ENCODE measurements around the gene PFKL.

The PFKL gene

GRCh38 chr21:44299458-44300261 is at the start of gene PFKL:
PFKL (plus strand) TSS chr21:44300053; CDS start chr21:44300106, 53 bp downstream.
- DNase-seq (ENCODE audit: low spot score): peak; percentile 42

- peak; percentile 81 for DNase-seq (ENCODE audit: low spot score)
These were observed 45.8 kb upstream of the PFKL start for GRCh38 chr21:44253832-44254710.

GRCh38 chr21:44255511-44255981 is 44.3 kb upstream of the PFKL start:
- DNase-seq (ENCODE audit: low spot score): no peak

DNA sequence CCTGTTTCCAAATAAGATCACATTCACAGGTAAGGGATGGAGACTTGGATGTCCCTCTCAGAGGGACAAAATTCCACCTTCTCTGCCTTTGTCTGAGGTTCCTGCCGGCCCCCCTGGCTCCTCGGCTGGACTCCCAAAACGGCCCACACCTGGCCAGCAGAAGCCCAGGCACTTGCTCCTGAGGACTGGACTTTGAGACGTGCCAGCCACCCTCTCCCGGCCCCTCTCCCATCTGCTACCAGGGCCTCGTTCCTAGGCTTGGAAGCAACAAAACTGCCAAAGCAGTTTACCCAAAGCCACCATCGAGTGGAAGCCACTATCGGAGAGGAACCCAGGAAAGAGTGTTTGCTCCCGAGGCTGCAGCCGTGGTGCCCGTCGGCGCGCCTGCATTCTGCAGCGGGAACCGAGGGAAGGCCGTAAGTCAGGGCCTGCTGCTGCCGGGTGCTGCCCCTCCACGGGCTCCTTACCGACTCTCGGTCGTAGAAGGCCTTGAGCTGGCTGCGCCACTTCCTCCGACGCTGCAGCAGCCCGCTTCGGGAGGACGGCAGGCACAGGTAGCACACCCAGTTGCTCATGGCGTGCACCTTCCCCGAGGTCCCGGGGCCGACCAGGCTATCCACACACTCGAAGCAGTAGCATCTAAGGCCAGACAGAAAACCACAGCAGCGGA is 41.7 kb upstream of the PFKL start:
- DNase-seq (ENCODE audit: low spot score): no peak

GRCh38 chr21:44259082-44259705 is 40.7 kb upstream of the PFKL start:
- no peak for DNase-seq (ENCODE audit: low spot score)

- DNase-seq (ENCODE audit: low spot score): no peak
These were observed 39.8 kb upstream of the PFKL start for GRCh38 chr21:44260066-44260465.

DNA sequence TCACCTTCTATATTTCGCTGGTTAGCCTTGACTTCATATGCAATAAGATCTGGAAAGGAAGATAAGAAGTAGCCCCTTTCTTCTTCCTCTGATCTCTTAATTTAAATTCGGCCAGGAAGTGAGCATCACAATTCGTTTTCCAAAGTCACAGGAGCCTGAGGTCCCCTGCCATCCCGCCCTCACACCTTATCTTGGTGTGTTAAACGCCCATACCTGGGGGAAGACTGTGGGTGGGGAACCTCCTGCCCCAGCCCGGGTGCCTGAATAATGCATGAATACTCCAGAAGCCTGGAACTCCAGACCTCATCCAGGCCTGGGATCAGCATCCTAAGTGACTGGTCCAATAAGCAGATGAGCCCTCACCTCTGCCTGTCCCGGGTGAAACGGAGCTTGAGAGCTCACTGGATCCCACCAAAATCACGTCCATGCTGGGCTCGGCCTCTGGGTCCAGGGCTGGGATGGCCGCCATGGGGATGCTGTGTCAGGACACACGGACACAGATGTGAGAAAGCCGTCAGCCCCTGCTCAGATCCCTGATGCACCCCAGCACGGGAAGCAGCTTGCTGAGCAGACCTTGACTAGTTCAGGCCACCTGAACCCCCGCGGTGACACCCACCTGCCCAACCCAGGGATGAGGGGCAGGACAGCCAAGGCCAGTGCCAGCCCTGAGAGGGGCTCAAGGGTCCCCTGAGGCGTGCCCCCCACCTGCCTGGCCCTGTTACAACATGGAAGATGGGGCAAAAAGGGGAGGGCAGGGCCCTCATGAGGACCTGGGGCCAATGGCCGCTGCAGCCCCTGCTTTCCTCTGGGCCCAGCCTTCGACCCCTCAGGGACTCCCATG is 38.8 kb upstream of the PFKL start:
- DNase-seq (ENCODE audit: low spot score): no peak

DNA sequence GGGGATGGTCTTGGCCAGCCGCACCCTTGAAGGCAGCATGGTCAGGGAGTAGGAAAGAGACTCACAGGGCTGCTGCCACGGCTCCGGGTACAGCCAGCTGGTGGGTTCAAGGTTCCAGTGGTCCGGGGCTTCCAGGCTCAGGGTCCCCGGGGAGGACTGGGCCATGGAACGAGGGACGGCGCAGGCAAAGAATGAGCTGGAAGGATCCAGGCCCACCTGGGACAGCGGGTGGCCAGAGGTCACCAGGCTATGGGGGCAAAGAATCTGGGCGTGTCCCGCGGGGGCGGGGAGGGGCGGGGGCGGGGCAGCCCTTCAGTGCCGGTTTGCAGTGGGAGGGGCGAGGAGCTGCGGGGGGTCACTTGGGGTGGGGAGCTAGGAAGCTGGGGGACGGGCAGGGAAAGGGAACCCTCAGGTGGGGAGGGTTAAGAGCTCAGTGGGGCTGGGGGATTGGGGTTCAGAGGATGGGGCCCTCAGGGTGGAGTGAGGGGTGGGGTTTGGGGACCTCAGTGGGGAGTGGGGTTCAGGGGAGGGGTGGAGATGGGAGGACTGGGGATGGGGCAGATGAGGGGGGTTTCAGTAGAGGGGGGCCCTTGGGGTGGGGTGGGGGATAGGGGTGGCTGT is 38.1 kb upstream of the PFKL start, which contains the start of gene DNMT3L:
DNMT3L (minus strand) TSS at position 223 of the 621 bp plus-strand sequence. CDS start 638 bp downstream, outside the sequence.
- DNase-seq (ENCODE audit: low spot score): no peak

GRCh38 chr21:44262338-44263056 is 37.4 kb upstream of the PFKL start:
- no peak for DNase-seq (ENCODE audit: low spot score)

DNA sequence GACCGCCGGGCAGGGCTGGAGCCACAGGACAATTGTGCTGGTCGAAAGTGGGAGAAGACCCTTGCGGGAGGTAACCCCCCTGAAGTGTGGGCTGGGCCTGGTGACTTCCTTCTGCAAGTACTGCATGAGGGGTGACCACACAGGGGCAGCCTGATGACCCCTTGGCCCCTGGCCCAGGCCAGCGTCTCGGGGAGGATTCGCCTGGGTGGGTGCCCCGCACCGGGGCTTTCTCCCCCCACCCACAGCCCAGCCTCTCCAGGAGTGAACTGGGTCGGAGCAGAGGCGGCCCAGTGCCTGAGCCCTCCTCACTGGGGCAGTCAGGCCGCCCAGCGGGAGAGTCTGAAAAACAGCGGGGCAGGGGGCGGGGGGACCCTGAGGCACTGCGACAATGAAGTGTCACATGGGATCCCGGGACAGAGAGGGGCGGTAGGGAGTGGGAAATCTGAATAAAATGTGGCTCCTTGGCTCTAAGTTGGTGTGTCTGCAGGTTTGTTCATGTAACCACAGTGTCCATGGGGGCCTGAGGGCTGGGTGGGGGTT is 36.6 kb upstream of the PFKL start:
- DNase-seq (ENCODE audit: low spot score): no peak

DNA sequence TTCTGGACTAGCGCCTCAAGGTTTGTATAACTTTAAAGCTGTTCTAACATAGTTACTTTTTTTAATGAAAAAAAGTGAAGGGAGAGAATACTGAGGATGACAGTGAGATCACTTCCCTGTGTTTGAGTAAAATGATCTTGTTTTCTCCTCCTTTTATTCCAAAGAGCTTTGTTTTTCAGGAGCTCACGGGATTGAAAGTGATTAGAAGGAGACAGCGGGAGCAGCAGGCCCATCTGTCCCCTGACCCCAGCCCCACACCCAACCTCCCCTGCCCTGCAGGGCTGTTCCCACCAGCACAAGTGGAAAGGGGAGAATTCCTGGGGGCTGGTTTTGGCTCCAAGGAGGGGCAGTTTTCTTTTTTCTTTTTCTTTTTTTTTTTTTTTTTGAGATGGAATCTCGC is 36.1 kb upstream of the PFKL start:
- DNase-seq (ENCODE audit: low spot score): no peak

DNA sequence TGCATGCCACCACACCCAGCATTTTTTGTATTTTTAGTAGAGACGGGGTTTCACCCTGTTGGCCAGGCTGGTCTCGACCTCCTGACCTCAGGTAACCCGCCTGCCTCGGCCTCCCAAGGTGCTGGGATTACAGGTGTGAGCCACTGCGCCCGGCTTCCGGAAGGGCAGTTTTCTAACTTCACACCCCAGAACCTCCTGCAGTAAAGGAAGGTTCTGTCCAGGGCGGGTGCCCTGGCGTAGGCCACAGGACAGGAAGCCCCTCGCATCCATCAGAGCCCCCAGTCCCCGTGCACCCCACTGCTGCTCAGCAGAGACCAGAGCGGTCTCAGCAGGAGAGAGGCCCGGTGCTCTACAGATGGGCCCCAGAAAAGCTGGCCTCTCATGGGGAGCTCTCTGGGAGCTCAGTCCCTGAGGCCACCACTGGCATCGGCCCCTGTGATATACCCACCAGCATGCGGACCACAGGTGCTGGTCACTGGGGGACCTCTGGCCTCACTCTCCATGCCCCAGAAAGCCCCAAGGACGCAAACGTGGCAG is 34.1 kb upstream of the PFKL start:
- DNase-seq (ENCODE audit: low spot score): no peak

GRCh38 chr21:44267655-44268142 is 32.2 kb upstream of the PFKL start:
- no peak for DNase-seq (ENCODE audit: low spot score)

DNA sequence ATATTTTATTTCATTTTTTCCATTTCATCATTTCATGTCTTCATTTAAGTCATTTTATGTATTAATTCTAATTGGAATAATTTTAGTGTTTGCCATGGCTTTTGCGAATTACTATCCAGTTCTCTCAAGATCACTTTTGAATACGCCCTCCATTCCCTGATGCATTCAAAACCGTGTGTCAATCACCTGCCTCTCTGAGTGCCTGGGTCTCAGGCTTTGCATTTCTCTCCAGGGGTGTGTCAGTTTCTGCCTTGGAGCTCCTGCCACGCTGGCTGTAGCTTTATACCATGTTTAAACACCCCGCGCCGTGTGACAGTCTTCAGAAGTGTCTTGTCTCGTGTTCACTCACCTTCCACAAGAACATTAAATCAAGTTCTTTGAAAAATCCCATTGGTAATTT is 30.8 kb upstream of the PFKL start:
- DNase-seq (ENCODE audit: low spot score): no peak

GRCh38 chr21:44271558-44272283 is 28.1 kb upstream of the PFKL start:
- DNase-seq (ENCODE audit: low spot score): no peak

DNA sequence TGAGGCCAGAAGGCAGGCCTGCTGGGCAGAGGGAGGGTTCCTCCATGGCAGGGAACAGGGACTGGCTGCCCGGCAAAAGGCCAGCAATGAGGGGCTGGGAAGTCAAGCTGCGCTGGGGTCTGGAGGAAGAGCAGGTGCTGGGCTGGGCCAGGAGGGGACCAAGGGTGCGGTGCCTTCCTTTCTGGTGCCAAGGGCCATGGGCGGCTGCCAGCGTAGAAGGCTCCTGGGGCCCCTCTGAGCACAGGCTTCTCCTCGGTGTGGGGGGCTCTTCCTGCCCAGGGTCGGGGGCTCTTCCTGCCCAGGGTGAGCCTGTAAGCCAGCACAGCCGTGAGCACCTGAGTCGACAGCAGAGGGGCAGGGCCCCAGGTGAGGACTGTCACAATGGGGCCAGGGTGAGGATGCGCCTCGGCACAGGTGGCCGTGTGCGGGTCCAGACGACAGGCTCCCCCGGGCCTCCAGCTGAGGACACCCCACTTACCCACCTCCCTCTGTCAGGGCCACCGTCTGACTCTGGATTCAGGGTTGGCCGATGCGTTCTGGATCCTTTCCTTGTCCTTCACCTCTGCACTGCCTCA is 27.5 kb upstream of the PFKL start:
- no peak for DNase-seq (ENCODE audit: low spot score)

DNA sequence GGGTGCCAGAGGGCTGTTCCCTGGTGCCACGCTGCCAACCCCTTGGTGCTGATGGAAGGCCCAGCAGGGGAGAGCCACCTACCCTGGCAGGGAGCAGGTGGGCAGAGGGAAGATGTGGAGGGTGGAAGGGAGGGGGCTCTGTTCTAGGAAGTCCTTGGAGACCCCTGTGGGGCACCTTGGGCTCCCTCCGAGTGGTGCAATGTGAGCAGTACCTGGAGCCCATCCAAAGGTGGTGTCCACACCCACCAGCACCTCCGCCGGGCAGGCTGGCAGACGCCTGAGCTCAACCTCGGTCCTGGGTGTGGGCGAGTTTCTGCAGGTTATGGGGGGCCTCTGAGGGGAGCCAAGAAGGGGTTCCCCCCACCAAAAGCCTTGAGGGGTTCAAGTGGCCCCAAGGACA is 26.8 kb upstream of the PFKL start:
- no peak for DNase-seq (ENCODE audit: low spot score)

GRCh38 chr21:44275041-44275440 is 24.8 kb upstream of the PFKL start:
- DNase-seq (ENCODE audit: low spot score): no peak

All from kidney capillary endothelial cell (primary cell).